ENCODE data around the gene SCARB1. TPM values are rescaled to one million over a fixed set of nuclear protein-coding genes. Genes with fewer than 3 reads are reported as not detected.

Gene SCARB1
- total and polyA plus RNA-seq, 9 of the 15 experiments (the other 6 are each of a cell fraction or from before 2014, with no cell fraction given) = 0.56 to 157 (median 52.8) TPM

- TF ChIP-seq TRIM25 (IDR thresholded peaks at IDR 0.05; ENCODE audit: borderline replicate concordance) (no peak), RCOR1 (IDR thresholded peaks at IDR 0.05; ENCODE audit: borderline replicate concordance in 1 of 2, low read depth in 2 of 2, low read length in 2 of 2) (peak in 1 of 2 experiments; percentile 28; a peak in 1 of 4 replicates), ZNF134 (CRISPR knock-in tag; conservative IDR thresholded peaks at IDR 0.05) (no peak), GTF2B (IDR thresholded peaks at IDR 0.05; ENCODE audit: extremely low read depth, insufficient read length) (no peak), FOXK2 (conservative IDR thresholded peaks at IDR 0.05 in 1 of 2, IDR thresholded peaks at IDR 0.05 in 1 of 2; ENCODE audit: low read depth in 2 of 2) (peak in 1 of 2 experiments; percentile 55; a peak in 1 of 4 replicates), MLLT1 (IDR thresholded peaks at IDR 0.05) (0 out of 4 replicates have a peak, but pooled peaks of 1 of the 2 experiments have one; percentile 16), FOSL1 (tag; conservative IDR thresholded peaks at IDR 0.05) (no peak), CBFA2T3 (IDR thresholded peaks at IDR 0.05) (peak; percentile 39), NRF1 (conservative IDR thresholded peaks at IDR 0.05 in 1 of 2, IDR thresholded peaks at IDR 0.05 in 1 of 2) (peak; percentile 48 to 59; a peak in 3 of 4 replicates), RB1 (IDR thresholded peaks at IDR 0.05; ENCODE audit: low read depth) (peak; percentile 36; the same call in 1 of the 2 replicates), L3MBTL2 (IDR thresholded peaks at IDR 0.05) (peak; percentile 87), PATZ1 (CRISPR knock-in tag; IDR thresholded peaks at IDR 0.05; ENCODE audit: borderline replicate concordance) (no peak), EP400 (IDR thresholded peaks at IDR 0.05) (peak; percentile 30; the same call in 1 of the 2 replicates), JUND (IDR thresholded peaks at IDR 0.05; ENCODE audit: borderline replicate concordance, low read depth, low read length) (peak; percentile 50; the same call in 1 of the 2 replicates), JUND (tag; IDR thresholded peaks at IDR 0.05; ENCODE audit: borderline replicate concordance, low read depth, low read length) (no peak), DMBX1 (CRISPR knock-in tag; IDR thresholded peaks at IDR 0.05; ENCODE audit: borderline replicate concordance) (no peak), RBBP5 (IDR thresholded peaks at IDR 0.05; ENCODE audit: borderline replicate concordance, insufficient read depth, low read length, poor library complexity, severe bottlenecking) (peak; percentile 45), TOE1 (IDR thresholded peaks at IDR 0.05; ENCODE audit: borderline replicate concordance) (peak; percentile 35; the same call in 1 of the 2 replicates), TOE1 (CRISPR knock-in tag; IDR thresholded peaks at IDR 0.05; ENCODE audit: borderline replicate concordance, low read depth) (no peak), TEAD1 (CRISPR knock-in tag; IDR thresholded peaks at IDR 0.05) (0 out of 4 replicates have a peak, but pooled peaks of 1 of the 2 experiments have one; percentile 18), CGGBP1 (CRISPR knock-in tag; IDR thresholded peaks at IDR 0.05) (no peak)
These were observed 129.4 kb downstream of the SCARB1 start (continued) for GRCh38 chr12:124734224-124734788.
